NCI-H2107 (cell line): ENCODE data around the gene LMBR1.
"Not testable (repeated sequence)": the region's sequence is repeated elsewhere in the genome, so short reads cannot be mapped to it uniquely, and the experiment has no call there.

Experiments used
- DNase-seq: peaks from one replicate; lab custom pipeline; 2025; lab: John Stamatoyannopoulos, UW

The LMBR1 gene, protein sequence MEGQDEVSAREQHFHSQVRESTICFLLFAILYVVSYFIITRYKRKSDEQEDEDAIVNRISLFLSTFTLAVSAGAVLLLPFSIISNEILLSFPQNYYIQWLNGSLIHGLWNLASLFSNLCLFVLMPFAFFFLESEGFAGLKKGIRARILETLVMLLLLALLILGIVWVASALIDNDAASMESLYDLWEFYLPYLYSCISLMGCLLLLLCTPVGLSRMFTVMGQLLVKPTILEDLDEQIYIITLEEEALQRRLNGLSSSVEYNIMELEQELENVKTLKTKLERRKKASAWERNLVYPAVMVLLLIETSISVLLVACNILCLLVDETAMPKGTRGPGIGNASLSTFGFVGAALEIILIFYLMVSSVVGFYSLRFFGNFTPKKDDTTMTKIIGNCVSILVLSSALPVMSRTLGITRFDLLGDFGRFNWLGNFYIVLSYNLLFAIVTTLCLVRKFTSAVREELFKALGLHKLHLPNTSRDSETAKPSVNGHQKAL

GRCh38 chr7:156892821-156893706 is at the start of gene LMBR1:
TSS of gene LMBR1 (minus strand) at chr7:156893183. CDS start at chr7:156892993, 190 bp downstream.
- DNase-seq: peak; percentile 91

DNA sequence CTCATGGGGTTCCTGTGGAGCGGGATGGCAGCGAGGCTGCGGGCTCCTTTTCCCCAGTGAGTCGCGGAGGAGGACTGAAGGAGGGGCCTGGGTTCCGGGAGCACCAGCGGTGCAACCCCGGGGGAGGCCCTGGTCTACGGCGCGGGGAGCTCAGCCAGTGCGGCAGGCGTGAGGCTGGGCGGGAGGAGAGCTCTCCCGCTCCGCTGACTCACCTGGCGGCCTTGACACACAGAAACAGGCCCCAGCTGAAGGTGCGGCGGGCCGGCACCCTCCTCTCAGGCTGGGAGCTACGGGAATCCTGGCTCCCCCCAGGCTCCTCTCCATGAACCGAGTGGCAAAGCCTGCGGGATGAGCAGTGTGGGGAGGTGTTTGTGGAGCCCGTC is 49.7 kb upstream of the LMBR1 start:
- DNase-seq: no peak

- DNase-seq: no peak
These were observed 48.6 kb upstream of the LMBR1 start for GRCh38 chr7:156941393-156942182.

DNA sequence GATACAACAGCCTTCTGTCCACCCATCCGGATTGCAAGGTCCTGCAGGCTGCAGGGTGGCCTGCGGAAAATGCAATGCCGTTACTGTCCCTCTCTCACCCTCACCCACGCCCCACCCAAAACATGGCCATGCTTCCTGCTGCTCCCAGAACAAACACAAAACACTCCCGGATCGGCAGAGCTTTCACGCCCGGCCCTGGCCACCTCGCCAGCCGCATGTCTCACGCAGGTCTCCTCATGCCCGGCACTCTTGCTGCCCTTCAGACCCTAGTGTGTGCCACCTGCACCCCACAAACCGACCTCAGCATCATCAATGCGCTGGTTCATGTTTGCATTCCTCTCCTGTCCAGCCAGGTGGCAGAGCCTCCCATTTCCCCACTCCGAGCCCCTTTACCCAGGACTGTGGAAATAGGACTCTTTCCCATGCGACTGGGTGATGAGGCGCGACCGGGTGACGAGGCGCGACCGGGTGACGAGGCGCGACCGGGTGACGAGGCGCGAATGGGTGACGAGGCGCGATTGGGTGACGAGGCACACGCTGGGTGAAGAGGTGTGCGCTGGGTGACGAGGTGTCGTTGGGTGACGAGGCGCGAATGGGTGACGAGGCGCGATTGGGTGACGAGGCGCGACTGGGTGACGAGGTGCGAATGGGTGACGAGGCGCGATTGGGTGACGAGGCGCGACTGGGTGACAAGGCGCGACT is 47.6 kb upstream of the LMBR1 start:
- DNase-seq: no peak

DNA sequence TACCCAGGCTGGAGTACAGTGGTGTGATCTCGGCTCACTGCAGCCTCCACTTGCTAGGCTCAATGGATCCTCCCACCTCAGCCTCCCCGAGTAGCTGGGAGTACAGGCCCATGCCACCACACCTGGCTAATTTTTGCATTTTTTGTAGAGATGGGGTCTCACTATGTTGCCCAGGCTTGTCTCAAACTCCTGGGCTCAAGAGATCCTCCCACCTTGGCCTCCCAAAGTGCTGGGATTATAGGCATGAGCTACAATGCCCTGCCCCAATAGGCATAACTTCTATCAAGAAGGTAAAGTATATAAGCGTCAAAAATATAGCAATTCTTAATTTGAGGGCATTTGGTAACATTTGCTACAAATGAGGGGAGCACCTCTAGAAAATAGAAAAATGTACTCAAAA is 43.8 kb upstream of the LMBR1 start:
- DNase-seq: not testable (repeated sequence)

- DNase-seq: no peak
These were observed 42.3 kb upstream of the LMBR1 start for GRCh38 chr7:156935250-156935649.

DNA sequence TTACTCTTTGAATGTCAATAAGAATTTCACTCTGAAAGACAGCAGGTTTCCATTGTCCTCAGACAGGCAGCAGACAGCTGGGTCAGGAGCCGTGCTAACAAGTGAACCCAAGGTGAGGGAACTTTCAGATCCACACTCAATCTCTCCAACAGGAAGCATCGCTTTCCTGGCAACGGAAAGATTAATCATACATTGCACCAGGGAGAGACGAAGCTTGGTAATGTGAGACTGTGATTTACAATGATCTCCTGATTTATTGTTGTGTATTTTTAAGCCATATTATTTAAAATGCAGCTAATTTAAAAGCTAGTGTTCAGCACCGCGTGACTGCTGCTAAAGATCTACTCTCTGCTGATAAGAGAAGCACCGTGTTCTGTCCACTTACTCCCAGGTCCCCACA is 39.0 kb upstream of the LMBR1 start:
- no peak for DNase-seq

DNA sequence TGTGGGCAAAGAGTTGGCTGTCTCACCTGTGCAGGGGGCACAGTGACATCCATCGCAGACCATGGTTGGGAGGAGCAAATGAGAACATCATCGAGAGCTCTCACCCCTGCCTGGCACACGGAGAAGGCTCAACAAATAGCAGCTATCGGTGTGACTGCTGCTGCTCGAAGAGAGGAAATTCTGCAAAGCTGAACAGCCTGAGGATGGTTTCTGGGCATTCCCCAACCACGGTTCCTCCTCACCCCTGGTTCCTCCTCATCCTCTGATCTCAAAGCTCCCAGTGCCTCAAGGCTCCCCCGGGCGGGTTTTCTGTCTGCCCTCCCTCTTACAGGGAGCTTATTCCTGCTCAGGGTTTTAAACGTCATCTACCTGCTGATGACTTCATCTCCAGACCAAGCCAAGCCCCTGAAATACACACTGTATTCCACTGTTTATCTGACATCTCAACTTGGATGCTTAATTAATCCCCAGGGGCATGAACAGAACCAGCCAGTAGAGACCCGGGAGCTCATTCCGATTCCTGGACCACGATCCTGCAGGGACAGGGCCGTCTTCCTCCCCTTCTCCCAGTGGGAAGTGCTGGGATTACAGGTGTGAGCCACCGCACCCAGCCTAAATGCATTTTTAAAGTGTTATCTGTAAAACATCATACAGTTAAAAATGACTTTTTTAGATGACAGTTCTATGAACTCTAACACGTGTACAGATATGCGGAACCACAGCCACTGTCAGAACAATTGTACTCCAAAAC is 37.0 kb upstream of the LMBR1 start:
- DNase-seq: no peak

DNA sequence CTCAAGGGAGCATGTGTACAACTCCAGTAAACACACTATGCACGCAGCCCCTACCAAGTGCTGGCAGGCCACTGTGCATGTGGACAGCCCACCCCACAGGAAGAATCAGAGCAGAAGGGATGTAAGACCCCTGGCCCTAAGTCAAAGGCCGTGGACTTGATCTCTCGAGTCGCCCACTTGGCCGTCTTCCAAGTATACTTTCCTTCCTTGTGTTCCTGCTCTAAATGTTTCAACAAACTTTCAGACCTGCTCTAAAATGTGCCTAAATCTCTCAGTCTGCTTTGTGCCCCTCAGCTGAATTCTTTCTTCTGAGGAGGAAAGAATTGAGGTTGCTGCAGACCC is 35.4 kb upstream of the LMBR1 start:
- DNase-seq: no peak

- no peak for DNase-seq
These were observed 34.8 kb upstream of the LMBR1 start for GRCh38 chr7:156927571-156928405.

GRCh38 chr7:156925821-156926220 is 32.8 kb upstream of the LMBR1 start:
- not testable (repeated sequence) for DNase-seq

DNA sequence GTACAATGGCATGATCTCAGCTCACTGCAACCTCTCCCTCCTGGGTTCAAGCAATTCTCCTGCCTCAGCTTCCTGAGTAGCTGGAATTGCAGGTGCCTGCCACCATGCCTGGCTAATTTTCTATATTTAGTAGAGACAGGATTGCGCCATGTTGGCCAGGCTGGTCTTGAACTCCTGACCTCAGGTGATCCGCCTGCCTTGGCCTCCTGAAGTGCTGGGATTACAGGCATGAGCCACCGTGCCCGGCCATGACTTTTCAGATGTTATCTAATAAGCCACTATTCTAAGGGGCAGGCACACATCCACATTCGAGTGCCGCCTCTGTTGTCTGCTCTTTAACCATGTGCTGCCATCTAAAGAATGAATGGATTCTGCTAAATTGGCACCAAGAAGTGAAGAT is 29.3 kb upstream of the LMBR1 start:
- not testable (repeated sequence) for DNase-seq

- not testable (repeated sequence) for DNase-seq
These were observed 27.7 kb upstream of the LMBR1 start for GRCh38 chr7:156920487-156921373.

DNA sequence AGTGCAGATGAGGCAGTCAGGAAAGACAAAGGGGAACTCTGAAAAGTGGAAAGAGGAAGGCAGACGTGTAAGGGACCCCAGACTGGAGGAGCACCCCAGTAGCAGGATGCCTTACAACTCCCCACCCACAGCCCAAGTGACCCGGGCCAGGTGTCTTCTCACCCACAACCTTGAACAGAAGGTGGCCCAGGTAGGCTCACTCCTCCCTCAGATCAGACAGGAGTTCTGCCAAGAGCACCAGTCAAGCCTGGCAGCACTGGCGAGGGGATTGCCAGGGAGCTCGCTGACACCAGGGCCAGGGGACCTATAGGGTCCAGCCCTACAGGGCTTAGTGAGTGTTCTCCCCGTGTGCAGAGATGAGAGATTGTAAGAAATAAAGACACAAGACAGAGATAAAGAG is 27.1 kb upstream of the LMBR1 start:
- no peak for DNase-seq

DNA sequence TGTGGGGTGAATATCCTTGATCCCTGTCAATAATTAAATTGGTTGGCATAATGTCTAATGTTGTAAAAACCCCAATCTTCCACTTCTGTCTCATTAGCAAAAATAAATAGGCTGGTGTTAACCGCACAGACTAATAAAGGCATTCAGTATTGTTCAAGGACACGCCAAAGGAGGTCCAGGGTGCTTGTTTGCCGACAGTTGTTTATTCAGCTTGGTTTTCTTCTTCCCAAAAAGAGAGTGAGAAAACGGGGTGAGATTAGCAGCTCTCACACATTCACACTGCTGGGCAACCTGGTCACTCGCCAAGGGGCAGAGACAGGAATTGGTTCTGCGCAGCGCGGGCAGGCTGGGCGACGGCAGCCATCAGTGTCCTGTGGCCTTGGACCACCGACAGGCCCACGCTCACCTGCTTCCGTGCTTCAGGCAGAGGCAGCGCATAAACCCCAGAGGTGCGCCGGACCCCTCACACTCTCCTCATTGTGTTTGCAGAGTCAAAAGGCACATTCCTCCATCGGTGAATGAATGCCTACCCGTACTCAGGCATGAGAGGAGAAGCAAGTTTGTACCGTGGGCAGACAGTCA is 26.2 kb upstream of the LMBR1 start:
- no peak for DNase-seq

DNA sequence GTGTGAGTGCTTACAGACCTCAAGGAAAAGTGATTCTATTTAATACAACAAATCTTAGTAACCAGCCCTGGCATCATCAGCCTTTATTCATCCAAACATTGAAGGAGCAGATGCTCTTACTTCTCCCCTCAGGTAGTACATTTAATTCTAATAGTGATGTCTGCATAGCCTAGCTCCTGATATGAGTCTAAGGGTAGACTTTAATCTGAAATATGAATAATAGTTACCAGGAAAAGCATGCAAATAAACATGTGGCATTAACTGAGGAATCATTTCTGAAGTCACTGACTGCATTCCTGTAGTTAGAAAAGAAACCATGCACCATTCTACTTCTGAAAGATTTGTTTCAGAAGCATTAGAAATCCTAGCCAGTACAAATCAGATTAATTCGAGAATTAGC is 25.7 kb upstream of the LMBR1 start:
- no peak for DNase-seq

DNA sequence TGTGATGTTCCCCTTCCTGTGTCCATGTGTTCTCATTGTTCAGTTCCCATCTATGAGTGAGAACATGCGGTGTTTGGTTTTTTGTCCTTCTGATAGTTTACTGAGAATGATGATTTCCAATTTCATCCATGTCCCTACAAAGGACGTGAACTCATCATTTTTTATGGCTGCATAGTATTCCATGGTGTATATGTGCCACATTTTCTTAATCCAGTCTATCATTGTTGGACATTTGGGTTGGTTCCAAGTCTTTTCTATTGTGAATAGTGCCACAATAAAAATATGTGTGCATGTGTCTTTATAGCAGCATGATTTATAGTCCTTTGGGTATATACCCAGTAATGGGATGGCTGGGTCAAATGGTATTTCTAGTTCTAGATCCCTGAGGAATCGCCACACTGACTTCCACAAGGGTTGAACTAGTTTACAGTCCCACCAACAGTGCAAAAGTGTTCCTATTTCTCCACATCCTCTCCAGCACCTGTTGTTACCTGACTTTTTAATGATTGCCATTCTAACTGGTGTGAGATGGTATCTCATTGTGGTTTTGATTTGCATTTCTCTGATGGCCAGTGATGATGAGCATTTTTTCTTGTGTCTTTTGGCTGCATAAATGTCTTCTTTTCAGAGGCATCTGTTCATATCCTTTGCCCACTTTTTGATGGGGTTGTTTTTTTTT is 16.7 kb upstream of the LMBR1 start:
- DNase-seq: not testable (repeated sequence)

DNA sequence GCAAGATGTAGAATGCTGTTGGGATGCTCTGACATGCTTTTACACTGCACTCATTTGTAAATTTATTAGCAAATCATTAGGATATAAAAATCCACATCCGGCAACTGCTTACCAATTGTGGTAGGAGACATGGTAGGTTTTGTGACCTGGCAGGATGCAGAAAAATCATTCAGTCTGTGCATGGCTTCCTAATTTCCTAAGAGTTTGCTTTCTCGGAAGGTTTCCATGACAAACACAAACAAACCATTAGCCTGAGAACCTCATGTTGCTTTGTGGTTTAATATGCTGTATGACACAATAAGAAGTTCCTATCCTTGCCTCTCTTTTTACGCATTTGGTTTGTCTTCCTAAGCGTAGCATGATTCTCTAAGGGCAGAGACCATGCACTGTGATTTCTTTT is 14.7 kb upstream of the LMBR1 start:
- peak; percentile 28 for DNase-seq
